ENCODE measurements around the gene TBC1D14. TPM values are rescaled to one million over a fixed set of nuclear protein-coding genes. Genes with fewer than 3 reads are reported as not detected.

TBC1D14 gene
- total and polyA plus RNA-seq, 2 of the 8 experiments (the other 6 are each of a cell fraction or from before 2014, with no cell fraction given), result 45.6 to 48.2 TPM

DNA sequence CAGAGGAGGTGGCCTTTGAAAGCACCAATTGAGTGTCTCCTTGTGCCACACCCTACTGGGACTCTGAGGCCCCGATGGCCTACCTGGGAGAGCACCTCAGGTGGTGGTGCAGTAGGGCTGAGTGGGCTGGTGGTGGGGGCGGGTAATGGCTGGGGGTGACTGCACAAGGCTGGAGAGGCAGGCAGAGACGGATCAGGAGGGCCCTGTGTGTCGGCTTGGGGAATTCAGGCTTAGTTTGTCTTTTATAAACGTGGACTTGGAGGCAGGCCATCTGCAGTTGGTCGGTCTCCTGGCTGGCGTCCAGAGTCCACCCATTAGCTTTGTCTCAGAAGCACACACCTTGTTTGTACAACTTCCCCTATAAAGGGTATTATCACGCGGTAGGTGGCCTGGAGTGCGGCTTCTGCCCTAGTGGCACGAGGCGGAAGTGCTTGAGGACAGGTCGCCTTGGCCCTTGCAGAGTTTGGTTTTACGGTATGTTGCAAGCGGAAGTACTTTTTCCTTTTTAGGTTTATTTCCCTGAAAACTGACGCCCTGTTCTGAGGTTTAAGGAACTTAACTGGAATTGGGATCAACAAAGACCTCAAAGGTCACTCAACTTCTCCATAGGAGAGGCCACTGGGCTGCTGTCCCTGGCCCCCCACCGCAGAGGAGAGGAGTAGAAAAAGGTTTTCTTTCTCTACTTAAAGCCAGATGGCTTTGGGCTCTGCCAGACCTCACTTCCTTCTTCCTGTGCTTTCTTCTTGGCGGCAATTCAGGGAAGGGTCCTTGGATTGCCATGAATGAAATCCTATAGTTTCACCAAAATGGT is 8.0 kb downstream of the TBC1D14 start (continued):
- TF ChIP-seq JUN (IDR thresholded peaks at IDR 0.05; ENCODE audit: low read depth, low read length) (no peak), RXRA (IDR thresholded peaks at IDR 0.05; ENCODE audit: insufficient read depth, low read depth, low read length) (no peak), SIX5 (IDR thresholded peaks at IDR 0.05; ENCODE audit: low read depth, low read length) (no peak), EGR1 (IDR thresholded peaks at IDR 0.05; ENCODE audit: borderline replicate concordance, low read depth, low read length) (no peak), KDM1A (IDR thresholded peaks at IDR 0.05; ENCODE audit: borderline replicate concordance, low read length) (no peak), RBBP5 (IDR thresholded peaks at IDR 0.05; ENCODE audit: borderline replicate concordance, low read depth, low read length) (no peak), CEBPB (IDR thresholded peaks at IDR 0.05; ENCODE audit: low read depth, low read length) (no peak), CREB1 (IDR thresholded peaks at IDR 0.05) (0 out of 2 replicates have a peak, but pooled peaks have one; percentile 26), SUZ12 (IDR thresholded peaks at IDR 0.05; ENCODE audit: low read length) (no peak), FOSL1 (IDR thresholded peaks at IDR 0.05; ENCODE audit: insufficient read depth, low read depth, low read length) (no peak), TAF1 (IDR thresholded peaks at IDR 0.05; ENCODE audit: low read depth, low read length) (no peak), RAD21 (IDR thresholded peaks at IDR 0.05 in 1 of 2, conservative IDR thresholded peaks at IDR 0.05 in 1 of 2; ENCODE audit: low read depth in 2 of 2, low read length in 2 of 2) (peak; percentile 11 to 30; a peak in 2 of 4 replicates), EZH2 (IDR thresholded peaks at IDR 0.05; ENCODE audit: low read depth, low read length, severe bottlenecking) (no peak), ASH2L (IDR thresholded peaks at IDR 0.05; ENCODE audit: low read length) (no peak), CBX8 (IDR thresholded peaks at IDR 0.05; ENCODE audit: borderline replicate concordance, low read depth, low read length) (no peak), BACH1 (IDR thresholded peaks at IDR 0.05; ENCODE audit: low read length) (no peak), CBX5 (IDR thresholded peaks at IDR 0.05; ENCODE audit: low read depth, low read length) (no peak), RNF2 (IDR thresholded peaks at IDR 0.05; ENCODE audit: borderline replicate concordance, low read depth, low read length, missing control alignments, poor library complexity, severe bottlenecking) (no peak)
- TF ChIP-seq, protein P1, sequence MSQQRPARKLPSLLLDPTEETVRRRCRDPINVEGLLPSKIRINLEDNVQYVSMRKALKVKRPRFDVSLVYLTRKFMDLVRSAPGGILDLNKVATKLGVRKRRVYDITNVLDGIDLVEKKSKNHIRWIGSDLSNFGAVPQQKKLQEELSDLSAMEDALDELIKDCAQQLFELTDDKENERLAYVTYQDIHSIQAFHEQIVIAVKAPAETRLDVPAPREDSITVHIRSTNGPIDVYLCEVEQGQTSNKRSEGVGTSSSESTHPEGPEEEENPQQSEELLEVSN (IDR thresholded peaks at IDR 0.05), result 0 out of 2 replicates have a peak, but pooled peaks have one; percentile 5
- TF ChIP-seq, protein P2, sequence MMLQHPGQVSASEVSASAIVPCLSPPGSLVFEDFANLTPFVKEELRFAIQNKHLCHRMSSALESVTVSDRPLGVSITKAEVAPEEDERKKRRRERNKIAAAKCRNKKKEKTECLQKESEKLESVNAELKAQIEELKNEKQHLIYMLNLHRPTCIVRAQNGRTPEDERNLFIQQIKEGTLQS (IDR thresholded peaks at IDR 0.05; ENCODE audit: insufficient read depth, low read depth, low read length), result no peak
- TF ChIP-seq, protein P3, sequence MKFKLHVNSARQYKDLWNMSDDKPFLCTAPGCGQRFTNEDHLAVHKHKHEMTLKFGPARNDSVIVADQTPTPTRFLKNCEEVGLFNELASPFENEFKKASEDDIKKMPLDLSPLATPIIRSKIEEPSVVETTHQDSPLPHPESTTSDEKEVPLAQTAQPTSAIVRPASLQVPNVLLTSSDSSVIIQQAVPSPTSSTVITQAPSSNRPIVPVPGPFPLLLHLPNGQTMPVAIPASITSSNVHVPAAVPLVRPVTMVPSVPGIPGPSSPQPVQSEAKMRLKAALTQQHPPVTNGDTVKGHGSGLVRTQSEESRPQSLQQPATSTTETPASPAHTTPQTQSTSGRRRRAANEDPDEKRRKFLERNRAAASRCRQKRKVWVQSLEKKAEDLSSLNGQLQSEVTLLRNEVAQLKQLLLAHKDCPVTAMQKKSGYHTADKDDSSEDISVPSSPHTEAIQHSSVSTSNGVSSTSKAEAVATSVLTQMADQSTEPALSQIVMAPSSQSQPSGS (IDR thresholded peaks at IDR 0.05; ENCODE audit: low read length), result no peak
